HEK293 (cell line): Measurements from ENCODE around the gene PHACTR1.

Source experiments
- CTCF ChIP-seq: fragments of 450-650 bp; formaldehyde crosslinking; IDR thresholded peaks from 2 replicates; pipeline ENCODE4 v1.5.1; 2016; ENCODE audit warnings: missing biosample characterization, missing genetic modification characterization
- PRDM10 ChIP-seq: fragments of 450-650 bp; formaldehyde crosslinking; IDR thresholded peaks from 2 replicates; pipeline ENCODE4 v1.5.1; 2016; ENCODE audit warnings: missing biosample characterization, missing genetic modification characterization
- RBAK ChIP-seq: fragments of 450-650 bp; formaldehyde crosslinking; IDR thresholded peaks from 2 replicates; pipeline ENCODE4 v1.5.1; 2016; ENCODE audit warnings: missing biosample characterization, missing genetic modification characterization
- SCRT2 ChIP-seq: fragments of 450-650 bp; formaldehyde crosslinking; IDR thresholded peaks from 2 replicates; pipeline ENCODE4 v1.5.1; 2016; ENCODE audit warnings: missing biosample characterization, missing genetic modification characterization
- SP2 ChIP-seq: fragments of 450-650 bp; formaldehyde crosslinking; IDR thresholded peaks from 2 replicates; pipeline ENCODE4 v1.5.1; 2016; ENCODE audit warnings: missing biosample characterization, missing genetic modification characterization
- ZBTB20 ChIP-seq: fragments of 450-650 bp; formaldehyde crosslinking; IDR thresholded peaks from 2 replicates; pipeline ENCODE4 v1.5.1; 2016; ENCODE audit warnings: missing biosample characterization, missing genetic modification characterization
- ZNF112 ChIP-seq: fragments of 450-650 bp; formaldehyde crosslinking; IDR thresholded peaks from 2 replicates; pipeline ENCODE4 v1.5.0; 2017; ENCODE audit warnings: missing biosample characterization, missing genetic modification characterization
- ZNF121 ChIP-seq: fragments of 450-650 bp; formaldehyde crosslinking; IDR thresholded peaks from 2 replicates; pipeline ENCODE4 v1.5.1; 2016; ENCODE audit warnings: missing biosample characterization, missing genetic modification characterization
- ZNF274 ChIP-seq, 2 experiments: fragments of 200-500 bp in 1 of 2; fragments of 450-650 bp in 1 of 2; sonication (Bioruptor generic) in 1 of 2; formaldehyde crosslinking in 1 of 2; IDR thresholded peaks; 2 replicates each; pipeline versions ENCODE4 v1.5.1 to v1.6.1; 2014 to 2016; ENCODE audit warnings: borderline replicate concordance in 1 of 2, inconsistent platforms in 1 of 2, low read length in 1 of 2, missing biosample characterization in 1 of 2, missing genetic modification characterization in 1 of 2
- ZNF529 ChIP-seq: fragments of 450-650 bp; formaldehyde crosslinking; IDR thresholded peaks from 2 replicates; pipeline ENCODE4 v1.5.1; 2017; ENCODE audit warnings: missing genetic modification characterization, missing biosample characterization; ENCODE audit not compliant: insufficient replicate concordance
- ZNF670 ChIP-seq: fragments of 450-650 bp; formaldehyde crosslinking; IDR thresholded peaks from 2 replicates; pipeline ENCODE4 v1.5.1; 2016; ENCODE audit warnings: missing biosample characterization, missing genetic modification characterization, low read depth
- ZNF768 ChIP-seq: fragments of 450-650 bp; formaldehyde crosslinking; IDR thresholded peaks from 2 replicates; pipeline ENCODE4 v1.5.1; 2018; ENCODE audit warnings: missing biosample characterization, mild to moderate bottlenecking, missing genetic modification characterization
- ZNF792 ChIP-seq: fragments of 450-650 bp; formaldehyde crosslinking; IDR thresholded peaks from 2 replicates; pipeline ENCODE4 v1.5.1; 2016; ENCODE audit warnings: missing biosample characterization, missing genetic modification characterization

- TF ChIP-seq CTCF (tag by site-specific recombination) (no peak), ZNF274 (IDR thresholded peaks at IDR 0.05; ENCODE audit: low read length) (no peak), ZNF274 (tag by site-specific recombination; IDR thresholded peaks at IDR 0.05; ENCODE audit: borderline replicate concordance) (no peak), ZNF792 (tag by site-specific recombination) (no peak), ZNF121 (tag by site-specific recombination) (no peak), ZNF670 (tag by site-specific recombination) (no peak), ZNF112 (tag by site-specific recombination) (no peak), PRDM10 (tag by site-specific recombination) (no peak), ZNF529 (no peak), RBAK (tag by site-specific recombination) (no peak), ZNF768 (tag by site-specific recombination) (no peak), SP2 (tag by site-specific recombination) (no peak), ZBTB20 (tag by site-specific recombination) (no peak), SCRT2 (tag by site-specific recombination) (no peak)
These were observed 308.0 kb downstream of the PHACTR1 start for GRCh38 chr6:13024616-13025015.
